ENCODE data around the gene NOTCH1. TPM values are rescaled to one million over a fixed set of nuclear protein-coding genes. Genes with fewer than 3 reads are reported as not detected.

NOTCH1 gene
- total RNA-seq, 1 donor from 2014 or later: 284 TPM

- DNase-seq (ENCODE audit: extremely low read depth, low read depth, low spot score): no peak
These were observed 74.9 kb downstream of the NOTCH1 start for GRCh38 chr9:136470792-136471469.

GRCh38 chr9:136470356-136470755, 75.5 kb downstream of the NOTCH1 start:
- no peak for DNase-seq (ENCODE audit: extremely low read depth, low read depth, low spot score)

- no peak for DNase-seq (ENCODE audit: extremely low read depth, low read depth, low spot score)
These were observed 78.1 kb downstream of the NOTCH1 start for GRCh38 chr9:136467766-136468165.

- no peak for DNase-seq (ENCODE audit: extremely low read depth, low read depth, low spot score)
These were observed 79.7 kb downstream of the NOTCH1 start for GRCh38 chr9:136466155-136466541.

DNA sequence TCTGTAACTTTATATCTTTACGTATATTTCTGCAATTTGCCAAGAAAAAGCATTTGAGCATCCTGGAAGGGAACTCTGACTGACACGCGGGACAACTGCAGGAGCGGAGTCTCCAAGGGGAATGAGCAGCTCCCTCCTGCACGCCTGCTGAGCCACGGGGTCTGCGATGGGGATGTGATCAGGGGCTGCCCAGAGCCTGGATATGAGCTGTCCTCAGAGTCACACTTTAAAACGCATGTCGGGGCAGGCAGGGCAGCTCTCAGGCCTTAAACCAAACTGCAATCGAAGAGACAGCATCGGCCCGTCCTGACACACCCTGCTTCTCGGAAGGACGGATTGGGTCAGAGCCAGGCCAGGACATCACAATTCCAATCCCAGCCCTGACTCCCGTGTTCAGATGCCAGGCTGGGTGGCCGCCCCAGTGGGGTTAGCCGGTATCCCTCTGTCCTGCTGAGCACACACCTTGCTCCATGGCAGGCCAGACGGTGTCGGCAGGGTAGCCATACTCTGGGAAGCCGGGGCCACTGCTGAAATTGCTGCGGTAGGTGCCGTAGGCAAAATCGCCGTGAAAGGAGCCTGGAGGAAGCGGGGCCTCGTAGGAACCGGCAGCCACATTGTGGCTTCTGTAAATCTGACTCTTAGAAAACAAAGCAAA, 80.2 kb downstream of the NOTCH1 start:
- no peak for DNase-seq (ENCODE audit: extremely low read depth, low read depth, low spot score)

GRCh38 chr9:136464241-136464640, 81.6 kb downstream of the NOTCH1 start:
- no peak for DNase-seq (ENCODE audit: extremely low read depth, low read depth, low spot score)

- no peak for DNase-seq (ENCODE audit: extremely low read depth, low read depth, low spot score)
These were observed 82.3 kb downstream of the NOTCH1 start for GRCh38 chr9:136463578-136463977.

DNA sequence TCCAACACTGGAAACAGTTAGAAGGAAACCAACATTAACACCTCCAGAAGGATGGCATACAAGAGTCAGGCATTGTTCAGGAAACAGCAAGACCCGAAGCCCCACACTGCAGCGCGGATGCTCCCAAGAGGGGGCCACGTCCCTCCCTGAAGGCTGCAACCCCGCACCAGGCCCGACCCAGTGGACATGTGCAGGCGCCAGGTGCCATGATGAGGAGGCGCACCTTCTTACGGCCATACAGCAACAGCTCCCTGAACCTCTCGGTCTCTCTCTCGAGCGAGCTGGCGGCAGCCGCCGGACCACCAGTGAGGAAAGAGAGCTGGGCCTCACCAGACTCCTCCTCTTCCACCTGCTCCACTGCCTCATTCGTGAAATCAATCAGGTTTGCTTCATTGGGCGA, 83.2 kb downstream of the NOTCH1 start:
- DNase-seq (ENCODE audit: extremely low read depth, low read depth, low spot score): no peak

GRCh38 chr9:136460772-136461325, 85.0 kb downstream of the NOTCH1 start:
- no peak for DNase-seq (ENCODE audit: extremely low read depth, low read depth, low spot score)

DNA sequence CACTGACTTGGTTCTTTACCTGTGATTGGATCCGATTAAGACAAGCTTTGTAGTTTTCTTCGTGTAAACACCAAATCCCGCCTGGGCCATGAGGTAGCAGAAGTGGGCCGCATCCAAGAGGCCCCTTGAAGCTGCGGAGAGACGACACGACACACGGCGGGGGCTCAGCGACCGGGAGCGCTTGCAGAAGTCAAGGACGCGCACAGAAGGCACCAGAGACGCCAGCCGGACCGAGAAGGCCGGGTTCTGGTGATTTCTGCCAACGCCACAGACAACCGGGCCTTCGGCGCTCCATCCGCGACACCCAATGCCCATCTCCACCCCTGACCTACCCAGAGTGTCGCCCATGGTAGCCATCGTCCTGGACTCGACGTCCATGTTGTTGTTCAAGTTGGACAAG, 86.4 kb downstream of the NOTCH1 start:
- no peak for DNase-seq (ENCODE audit: extremely low read depth, low read depth, low spot score)

DNA sequence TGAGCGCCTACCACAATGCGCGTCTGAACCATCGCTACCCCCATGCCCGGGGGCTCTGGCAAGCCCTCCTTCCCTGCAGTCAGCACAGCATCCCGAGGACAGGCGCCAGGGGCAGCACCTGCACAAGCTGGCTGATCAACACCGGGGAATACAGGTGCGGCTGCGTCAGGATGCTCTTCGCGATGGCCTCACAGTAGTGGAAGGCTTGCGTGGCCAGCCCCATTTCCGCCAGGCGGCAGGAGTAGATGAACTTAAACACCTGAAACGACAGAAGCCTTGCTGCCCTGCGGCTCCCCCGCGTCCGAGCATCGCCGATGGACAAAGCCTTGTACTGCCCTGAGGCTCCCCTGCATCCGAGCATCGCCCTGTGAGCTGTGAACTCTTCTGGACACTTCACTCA, 88.5 kb downstream of the NOTCH1 start:
- no peak for DNase-seq (ENCODE audit: extremely low read depth, low read depth, low spot score)

DNA sequence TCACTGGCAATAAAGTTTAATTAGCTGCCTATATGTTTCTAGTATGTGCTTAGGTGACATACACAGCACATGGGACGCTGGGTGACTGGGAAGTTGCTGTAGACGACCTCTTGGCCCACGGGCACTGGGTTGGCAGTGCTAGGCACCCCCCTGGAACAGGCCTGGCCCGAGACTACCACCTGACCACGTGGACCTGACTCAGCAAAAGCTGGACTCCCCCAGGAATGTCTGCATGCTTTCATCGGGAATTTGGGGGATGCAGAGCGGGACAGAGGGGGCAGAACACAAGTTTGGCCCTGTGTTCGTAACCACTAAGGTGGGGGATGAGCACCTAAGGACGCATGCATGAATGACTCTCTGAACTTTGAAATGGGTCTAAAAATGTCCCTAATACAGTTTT, 89.6 kb downstream of the NOTCH1 start:
- DNase-seq (ENCODE audit: extremely low read depth, low read depth, low spot score): no peak

- DNase-seq (ENCODE audit: extremely low read depth, low read depth, low spot score): no peak
These were observed 90.5 kb downstream of the NOTCH1 start for GRCh38 chr9:136455043-136456002.

GRCh38 chr9:136454026-136454796, 91.6 kb downstream of the NOTCH1 start:
- DNase-seq (ENCODE audit: extremely low read depth, low read depth, low spot score): no peak

DNA sequence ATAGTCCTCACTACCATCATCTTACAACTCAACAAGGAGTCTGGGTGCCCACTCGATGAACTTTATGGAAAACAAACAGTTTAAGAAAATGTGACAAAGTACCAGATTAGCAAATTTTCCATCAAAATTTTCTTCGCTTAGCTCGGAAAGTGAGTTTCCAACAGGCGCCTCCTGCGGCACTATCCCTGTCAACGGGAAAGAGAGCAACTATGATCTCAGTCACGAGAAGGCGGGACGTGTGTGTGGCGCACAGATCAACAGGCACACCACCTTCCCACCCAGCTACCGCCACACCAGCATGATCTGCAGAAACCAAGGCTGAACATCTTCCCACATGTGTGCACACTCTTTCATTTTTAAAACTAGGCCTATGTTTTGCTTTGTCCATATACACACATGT, 92.5 kb downstream of the NOTCH1 start:
- DNase-seq (ENCODE audit: extremely low read depth, low read depth, low spot score): no peak

GRCh38 chr9:136451221-136451877, 94.5 kb downstream of the NOTCH1 start:
- no peak for DNase-seq (ENCODE audit: extremely low read depth, low read depth, low spot score)

GRCh38 chr9:136448655-136449054, 97.2 kb downstream of the NOTCH1 start:
- no peak for DNase-seq (ENCODE audit: extremely low read depth, low read depth, low spot score)

- DNase-seq (ENCODE audit: extremely low read depth, low read depth, low spot score): no peak
These were observed 98.6 kb downstream of the NOTCH1 start for GRCh38 chr9:136447173-136447778.

DNA sequence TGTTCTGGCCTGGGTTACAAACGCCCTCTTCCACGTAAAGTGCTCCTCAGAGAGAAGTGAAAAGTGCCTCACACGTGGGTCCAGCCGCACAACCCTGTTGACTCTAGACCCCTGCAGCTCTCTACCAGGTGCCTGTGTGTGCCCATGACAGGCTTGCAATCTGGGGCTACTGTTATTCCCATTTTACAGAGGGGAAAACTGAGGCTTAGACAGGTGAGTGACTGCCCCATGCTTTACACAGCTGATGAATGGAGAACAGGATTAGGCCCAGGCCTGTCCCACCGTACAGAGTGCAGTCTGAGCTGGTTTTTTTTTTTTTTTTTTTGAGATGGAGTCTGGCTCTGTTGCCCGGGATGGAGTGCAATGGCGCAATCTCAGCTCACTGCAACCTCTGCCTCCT, 100.0 kb downstream of the NOTCH1 start:
- DNase-seq (ENCODE audit: extremely low read depth, low read depth, low spot score): no peak
